Measurements from ENCODE around the gene AHRR.

GRCh38 chr5:315488-316209 is 5.9 kb upstream of the AHRR start:
- no peak for TF ChIP-seq CTCF (IDR thresholded peaks at IDR 0.05)
- TF ChIP-seq POLR2A (IDR thresholded peaks at IDR 0.05) = no peak
- no peak for TF ChIP-seq POLR2AphosphoS5 (IDR thresholded peaks at IDR 0.05)
- TF ChIP-seq EP300 (IDR thresholded peaks at IDR 0.05) = no peak

All from sigmoid colon (tissue), 4 donors.